Chondrocyte (in vitro differentiated cells): ENCODE measurements around the gene PAXIP1. TPM values are rescaled to one million over a fixed set of nuclear protein-coding genes. Genes with fewer than 3 reads are reported as not detected.

Experiments
- DNase-seq: peaks from one replicate; pipeline ENCODE4 v3.0.0; 2021; ENCODE audit warnings: mixed read lengths, low spot score
- H3K27ac Mint-ChIP-seq: one replicate; pipeline ENCODE4 v1.8.0; 2021; ENCODE audit warnings: mild to moderate bottlenecking, moderate library complexity, mixed read lengths; ENCODE audit not compliant: unreplicated experiment
- H3K27me3 Mint-ChIP-seq: 2 replicates; pipeline ENCODE4 v1.8.0; 2021; ENCODE audit warnings: low read depth, mixed read lengths
- H3K36me3 Mint-ChIP-seq: 2 replicates; pipeline ENCODE4 v1.8.0; 2021; ENCODE audit warnings: low read depth, mixed read lengths
- H3K4me1 Mint-ChIP-seq: 2 replicates; pipeline ENCODE4 v1.8.0; 2021; ENCODE audit warnings: low read depth, mild to moderate bottlenecking, mixed read lengths
- H3K4me3 Mint-ChIP-seq: one replicate; pipeline ENCODE4 v1.8.0; 2021; ENCODE audit warnings: mild to moderate bottlenecking, moderate library complexity, mixed read lengths; ENCODE audit not compliant: unreplicated experiment
- H3K9me3 Mint-ChIP-seq: 2 replicates; pipeline ENCODE4 v1.8.0; 2021; ENCODE audit warnings: low read depth, mixed read lengths
- total RNA-seq: library from RNA; stranded (reverse); gene quantifications from 3 replicates; pipeline ENCODE4 v1.2.1, GENCODE V29; 2021
- TF ChIP-seq, protein P1 (sequence below): fragments of 200-600 bp; sonication (generic); IDR thresholded peaks from 2 replicates; pipeline ENCODE4 v1.5.0; 2021; ENCODE audit warnings: antibody characterized with exemption, mild to moderate bottlenecking, moderate library complexity

PAXIP1 gene
- total RNA-seq, 1 donor from 2014 or later: 8.9 TPM

- H3K36me3 Mint-ChIP-seq: peaks cover 8% of the 10 kb centered on the region
- no peak for DNase-seq
- H3K4me1 Mint-ChIP-seq: no peaks in the 10 kb centered on the region
- TF ChIP-seq, protein P1, sequence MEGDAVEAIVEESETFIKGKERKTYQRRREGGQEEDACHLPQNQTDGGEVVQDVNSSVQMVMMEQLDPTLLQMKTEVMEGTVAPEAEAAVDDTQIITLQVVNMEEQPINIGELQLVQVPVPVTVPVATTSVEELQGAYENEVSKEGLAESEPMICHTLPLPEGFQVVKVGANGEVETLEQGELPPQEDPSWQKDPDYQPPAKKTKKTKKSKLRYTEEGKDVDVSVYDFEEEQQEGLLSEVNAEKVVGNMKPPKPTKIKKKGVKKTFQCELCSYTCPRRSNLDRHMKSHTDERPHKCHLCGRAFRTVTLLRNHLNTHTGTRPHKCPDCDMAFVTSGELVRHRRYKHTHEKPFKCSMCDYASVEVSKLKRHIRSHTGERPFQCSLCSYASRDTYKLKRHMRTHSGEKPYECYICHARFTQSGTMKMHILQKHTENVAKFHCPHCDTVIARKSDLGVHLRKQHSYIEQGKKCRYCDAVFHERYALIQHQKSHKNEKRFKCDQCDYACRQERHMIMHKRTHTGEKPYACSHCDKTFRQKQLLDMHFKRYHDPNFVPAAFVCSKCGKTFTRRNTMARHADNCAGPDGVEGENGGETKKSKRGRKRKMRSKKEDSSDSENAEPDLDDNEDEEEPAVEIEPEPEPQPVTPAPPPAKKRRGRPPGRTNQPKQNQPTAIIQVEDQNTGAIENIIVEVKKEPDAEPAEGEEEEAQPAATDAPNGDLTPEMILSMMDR: no peak
- H3K4me3 Mint-ChIP-seq: no peak overlapping the region
- H3K27me3 Mint-ChIP-seq: no peaks in the 10 kb centered on the region
- H3K9me3 Mint-ChIP-seq: no peaks in the 10 kb centered on the region
- no peak overlapping the region for H3K27ac Mint-ChIP-seq
Measured at GRCh38 chr7:154985230-154985629, 17.7 kb downstream of the PAXIP1 start.

GRCh38 chr7:154984601-154985188, 18.2 kb downstream of the PAXIP1 start:
- Mint-ChIP-seq H3K4me1 (no peaks in the 10 kb centered on the region), H3K27me3 (no peaks in the 10 kb centered on the region), H3K4me3 (no peak overlapping the region), H3K9me3 (no peaks in the 10 kb centered on the region), H3K36me3 (peaks cover 9% of the 10 kb centered on the region), H3K27ac (no peak overlapping the region)
- no peak for DNase-seq
- TF ChIP-seq, protein P1: no peak

GRCh38 chr7:154978017-154978416, 24.9 kb downstream of the PAXIP1 start:
- Mint-ChIP-seq H3K36me3 (peaks cover 26% of the 10 kb centered on the region), H3K27me3 (no peaks in the 10 kb centered on the region), H3K4me3 (no peak overlapping the region), H3K27ac (no peak overlapping the region), H3K4me1 (peaks cover 6% of the 10 kb centered on the region), H3K9me3 (no peaks in the 10 kb centered on the region)
- TF ChIP-seq, protein P1: no peak
- DNase-seq: no peak

GRCh38 chr7:154977250-154977649, 25.7 kb downstream of the PAXIP1 start:
- H3K36me3 Mint-ChIP-seq: peaks cover 28% of the 10 kb centered on the region
- no peak for DNase-seq
- no peaks in the 10 kb centered on the region for H3K27me3 Mint-ChIP-seq
- no peaks in the 10 kb centered on the region for H3K9me3 Mint-ChIP-seq
- TF ChIP-seq, protein P1: no peak
- peaks cover 6% of the 10 kb centered on the region for H3K4me1 Mint-ChIP-seq
- no peak overlapping the region for H3K4me3 Mint-ChIP-seq
- H3K27ac Mint-ChIP-seq: no peak overlapping the region

- Mint-ChIP-seq H3K4me1 (peaks cover 6% of the 10 kb centered on the region), H3K4me3 (no peak overlapping the region), H3K27ac (no peak overlapping the region), H3K36me3 (peaks cover 28% of the 10 kb centered on the region), H3K9me3 (no peaks in the 10 kb centered on the region), H3K27me3 (no peaks in the 10 kb centered on the region)
- TF ChIP-seq, protein P1: no peak
- DNase-seq: no peak
Measured at GRCh38 chr7:154976844-154977243, 26.1 kb downstream of the PAXIP1 start.
